Activated CD8-positive, alpha-beta memory T cell treated with anti-CD3 and anti-CD28 coated beads for 4 hours (primary cell): ENCODE results near the gene RFX3.

Experiments used
- DNase-seq, 2 donors: peaks; one replicate each; pipeline ENCODE4 v3.0.0-alpha.2; 2020; ENCODE audit warnings: low read depth in 2 of 2

Gene RFX3

DNA sequence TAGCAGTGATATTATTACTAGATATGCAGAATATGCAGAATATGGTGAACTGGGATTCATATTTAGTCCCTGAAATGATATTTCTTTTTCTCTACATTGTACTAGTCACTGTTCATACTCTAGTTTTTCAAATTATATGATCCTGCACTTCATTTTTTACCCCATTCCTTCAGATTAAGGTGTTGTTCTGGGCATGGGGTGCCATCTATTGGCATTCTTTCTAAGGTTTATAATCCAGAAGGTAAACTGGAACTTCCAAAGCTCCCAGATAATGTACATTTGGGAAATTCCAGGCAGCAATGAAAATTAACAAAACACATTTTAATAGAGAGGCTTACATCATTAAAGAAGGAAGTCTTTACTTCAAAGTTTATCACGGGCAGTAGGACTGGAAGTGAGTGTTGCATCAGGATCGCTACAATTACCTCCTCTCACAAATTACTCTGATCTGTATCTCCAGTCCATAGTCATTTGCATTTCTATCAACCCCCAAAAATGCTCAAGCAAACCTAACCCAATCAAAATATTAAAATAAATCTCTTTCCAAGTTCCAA, 12.5 kb downstream of the RFX3 start:
- DNase-seq = no peak

DNA sequence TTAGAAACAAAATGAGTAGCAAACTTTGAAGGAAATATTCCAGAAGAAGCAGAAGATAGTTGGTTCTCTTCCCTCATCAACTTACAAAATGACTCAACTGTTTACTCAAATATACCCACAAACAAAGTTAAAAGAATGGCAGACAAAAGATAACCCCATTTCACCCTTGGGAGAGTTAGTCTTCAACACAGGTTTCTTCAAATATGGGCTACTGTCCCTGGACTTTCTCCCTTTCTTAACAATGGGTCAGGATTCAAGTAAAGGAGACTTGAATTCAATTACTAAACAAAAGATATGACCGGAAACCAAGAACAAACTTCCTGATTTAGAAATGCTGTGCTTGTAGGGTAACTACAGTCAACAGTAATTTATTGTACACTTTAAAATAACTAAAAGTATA, 14.2 kb downstream of the RFX3 start:
- no peak for DNase-seq

DNA sequence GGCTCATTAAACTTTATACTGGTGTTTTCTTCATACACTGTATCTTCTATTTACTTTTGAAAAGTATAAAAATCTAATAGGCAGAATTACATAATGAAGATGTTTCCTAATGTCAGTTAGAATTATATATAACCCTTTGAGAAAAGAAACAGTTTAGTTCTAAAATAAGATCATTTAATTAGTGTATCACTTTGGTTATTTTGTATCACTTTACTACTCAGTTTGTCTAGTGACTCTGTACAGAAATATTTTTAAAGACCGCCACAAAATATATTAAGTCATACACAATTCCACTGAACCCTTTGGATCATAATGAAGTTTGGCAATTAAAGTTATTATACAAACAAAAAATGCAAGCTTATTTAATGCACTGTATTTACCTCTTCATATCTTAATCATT, 15.0 kb downstream of the RFX3 start:
- DNase-seq = no peak

DNA sequence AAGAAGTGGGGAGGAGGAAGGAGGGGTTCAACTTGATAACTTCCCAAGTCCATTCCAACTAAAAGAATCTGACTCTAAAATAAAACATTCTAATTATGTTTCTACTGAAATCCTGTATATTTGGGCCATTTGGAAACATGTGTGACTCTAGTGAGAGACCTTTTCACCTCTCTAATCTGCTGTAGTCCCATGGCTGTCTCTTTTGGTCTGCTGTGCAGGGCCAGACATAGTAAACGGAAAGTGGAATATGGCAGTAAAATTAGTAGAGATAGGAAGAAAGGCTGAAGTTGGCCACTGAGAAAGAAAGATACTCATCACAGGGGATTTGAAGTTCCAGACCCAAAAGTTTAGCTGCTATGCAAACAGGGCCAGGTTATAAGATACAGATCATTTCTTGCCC, 15.9 kb downstream of the RFX3 start:
- no peak for DNase-seq

DNA sequence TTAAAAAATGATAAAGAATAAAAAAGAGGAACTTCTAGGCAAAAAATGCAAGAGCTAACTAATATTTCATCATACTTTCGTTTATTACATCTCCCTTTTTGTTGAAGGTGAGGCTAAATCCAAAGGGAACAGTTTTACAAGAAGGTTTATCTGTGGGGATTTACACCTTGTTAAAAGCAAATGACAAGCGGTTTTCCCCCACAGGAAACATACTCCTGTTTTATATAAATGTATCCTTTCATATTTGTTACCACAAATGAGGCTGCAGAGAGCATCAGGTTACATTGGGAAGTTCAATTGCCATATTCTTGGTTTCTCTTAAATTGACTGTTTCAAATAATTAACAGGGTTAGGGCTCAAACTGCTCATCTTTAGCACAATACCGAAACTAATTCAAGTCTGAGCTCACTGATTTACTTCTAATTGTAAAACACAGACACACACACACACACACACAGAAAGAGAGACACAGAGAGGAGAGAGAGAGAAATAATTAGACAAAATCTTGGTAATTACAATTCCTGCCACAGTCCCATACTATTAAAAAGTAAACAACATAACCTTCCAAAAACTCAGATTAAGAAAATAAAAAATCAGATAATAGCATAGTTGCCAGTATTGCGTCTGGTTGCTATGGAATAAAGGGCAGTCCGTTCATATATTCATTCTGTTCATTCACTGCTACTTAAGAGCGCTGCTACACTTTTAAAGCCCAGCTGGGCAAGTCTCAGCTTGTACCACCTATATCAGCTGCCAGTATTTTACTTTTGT, 17.1 kb downstream of the RFX3 start:
- no peak for DNase-seq

DNA sequence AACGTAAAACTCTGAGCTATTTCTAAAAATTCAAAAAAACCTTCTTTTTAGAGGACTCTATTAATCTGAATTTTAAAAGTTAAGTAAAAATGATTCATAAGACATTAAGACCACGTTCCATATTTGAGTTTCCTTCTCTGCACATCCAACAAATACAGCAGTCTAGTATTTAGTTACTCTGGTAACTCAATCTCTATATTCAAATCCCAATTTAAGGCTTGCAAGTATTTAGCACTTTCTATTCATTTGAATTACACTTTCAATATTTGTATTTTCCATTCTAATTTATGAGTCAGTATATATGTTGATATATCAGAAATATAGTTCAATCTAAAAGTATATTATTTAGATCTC, 17.7 kb downstream of the RFX3 start:
- DNase-seq = no peak

DNA sequence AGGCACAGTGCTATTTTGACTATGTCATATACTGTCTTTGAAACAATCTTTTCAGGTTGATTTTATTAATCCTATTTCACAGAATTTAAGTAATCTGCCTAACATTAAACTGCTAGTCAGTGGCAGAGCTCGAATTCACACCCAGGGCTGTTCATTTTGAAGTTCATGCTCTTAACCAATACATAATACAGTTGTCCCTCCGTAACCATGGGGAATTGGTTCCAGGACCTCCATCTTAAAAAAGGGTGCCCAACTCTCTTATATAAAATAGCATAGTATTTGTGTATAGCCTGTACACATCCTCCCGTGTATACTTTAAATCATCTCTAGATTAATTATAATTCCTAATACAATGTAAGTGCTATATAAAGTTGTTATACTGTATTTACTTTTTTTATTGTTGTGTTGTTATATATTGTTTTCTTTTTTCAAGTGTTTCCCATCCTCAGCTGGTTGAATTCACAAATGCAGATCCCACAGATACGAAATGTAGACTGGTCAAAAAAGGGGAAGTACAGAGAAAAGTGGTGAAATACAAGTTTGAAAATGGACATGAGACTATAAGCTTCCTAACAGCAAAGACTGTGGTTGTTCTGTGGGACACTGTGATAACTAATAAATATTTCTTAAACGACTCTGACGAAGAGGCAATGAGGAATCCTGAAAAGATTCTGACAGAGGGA, 18.3 kb downstream of the RFX3 start:
- DNase-seq = no peak

DNA sequence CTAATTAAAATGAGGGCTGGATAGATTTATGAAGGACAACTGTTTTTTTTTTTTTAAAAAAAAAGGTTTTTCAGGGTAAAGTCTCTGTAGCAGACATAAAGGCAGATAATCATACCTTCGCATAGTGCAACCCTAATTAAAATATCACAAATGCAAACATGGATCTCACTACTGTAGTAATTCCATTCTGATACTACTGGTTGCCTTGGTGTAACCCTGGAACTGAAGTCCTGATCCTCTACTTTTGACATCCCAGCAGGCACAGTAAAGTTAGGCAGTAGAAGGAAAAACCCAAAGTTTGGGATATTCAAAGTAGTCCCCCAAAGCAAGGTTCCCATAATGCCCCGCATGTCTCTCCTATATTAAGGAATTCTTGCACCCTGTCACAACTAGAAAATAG, 19.6 kb downstream of the RFX3 start:
- DNase-seq = no peak

DNA sequence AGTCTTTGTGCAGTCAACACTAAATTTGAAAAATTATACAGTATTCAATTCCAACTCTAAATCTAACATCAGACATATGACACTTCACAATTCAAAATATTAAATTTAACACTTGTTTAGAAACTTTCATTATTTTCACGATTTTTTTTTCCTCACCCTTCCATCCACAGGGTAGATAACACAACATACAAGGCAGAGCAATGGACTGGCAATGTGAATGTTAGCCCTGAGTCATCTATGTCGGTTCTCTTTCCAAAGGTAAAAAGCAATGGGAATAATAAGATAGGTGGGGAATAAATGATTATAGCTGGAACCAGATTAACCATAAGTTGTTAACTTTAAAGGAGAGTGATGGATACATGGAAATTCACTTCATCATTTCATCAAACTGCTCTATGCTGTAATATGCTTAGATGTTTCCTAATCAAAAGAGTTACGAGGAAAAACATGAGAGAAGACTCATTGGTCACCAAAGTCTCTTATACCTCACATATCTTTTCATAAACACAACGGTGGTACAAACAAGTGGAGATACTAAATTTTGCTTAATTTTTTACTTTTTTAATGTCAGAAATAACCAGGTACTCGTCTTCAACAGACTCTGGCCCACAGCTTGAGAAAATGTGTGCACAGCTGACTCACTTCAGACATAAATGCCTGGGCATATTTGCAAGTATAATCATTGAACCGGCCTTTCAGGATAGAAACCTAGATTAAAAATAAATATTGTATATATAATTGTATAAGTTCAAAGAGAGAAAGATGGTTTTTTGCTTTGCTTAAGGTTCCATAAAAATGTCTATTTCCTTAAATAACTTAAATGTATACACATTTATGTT, 23.0 kb downstream of the RFX3 start:
- no peak for DNase-seq

DNA sequence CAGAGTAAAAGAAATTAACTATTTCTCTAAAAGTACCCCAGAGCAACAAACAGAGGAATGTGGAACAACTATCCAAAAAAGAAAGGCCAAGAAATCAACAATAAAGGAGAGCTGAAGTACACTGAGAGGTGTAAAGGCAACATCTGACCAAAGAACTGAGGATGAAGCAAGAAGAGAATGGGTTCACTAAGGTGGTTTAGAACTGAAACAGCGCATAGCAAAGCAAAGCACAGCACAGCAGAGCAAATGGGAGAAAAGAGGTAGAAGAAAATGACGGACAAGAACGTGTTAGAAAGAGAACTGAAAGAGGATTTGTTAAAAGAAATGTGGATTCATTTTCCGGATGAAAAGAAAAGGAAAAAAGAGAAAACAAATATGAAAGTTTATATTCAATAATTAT, 25.8 kb downstream of the RFX3 start:
- DNase-seq = no peak

DNA sequence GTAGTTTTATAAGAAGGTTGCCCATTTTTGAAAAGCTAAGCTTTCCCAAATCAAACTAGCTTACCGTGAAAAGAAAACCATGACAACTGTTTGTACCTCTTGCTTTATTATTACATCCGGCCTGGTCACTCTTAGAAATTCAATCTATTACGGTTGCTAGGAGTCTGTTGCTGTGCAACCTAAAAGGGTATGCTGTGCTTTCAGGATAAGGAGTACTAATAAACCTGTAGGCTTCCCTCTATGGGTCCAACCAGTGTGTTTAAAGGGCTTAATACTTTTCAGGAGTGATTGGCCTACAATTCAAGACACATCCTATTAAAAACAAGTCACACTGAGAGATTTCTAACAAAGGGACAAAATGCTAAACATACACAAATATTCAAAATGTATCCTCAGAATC, 27.1 kb downstream of the RFX3 start:
- DNase-seq = no peak

DNA sequence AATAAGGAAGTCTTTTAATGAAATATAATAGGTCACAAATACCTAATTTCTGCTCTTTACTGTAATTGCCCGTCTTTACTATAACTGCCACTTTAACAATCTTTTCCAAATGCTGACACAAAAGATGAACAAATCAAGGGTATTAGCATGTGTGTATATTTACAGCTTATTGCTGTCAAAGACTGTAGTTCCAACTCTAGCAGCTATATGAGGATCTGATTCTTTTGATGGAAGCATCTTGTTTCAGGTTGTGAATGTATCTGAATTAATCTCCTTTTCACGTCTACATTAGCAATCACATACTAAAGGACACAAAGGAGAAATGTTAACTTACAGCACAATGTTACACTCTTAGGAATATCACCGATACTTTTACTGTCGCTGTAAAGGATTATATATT, 27.9 kb downstream of the RFX3 start:
- no peak for DNase-seq

DNA sequence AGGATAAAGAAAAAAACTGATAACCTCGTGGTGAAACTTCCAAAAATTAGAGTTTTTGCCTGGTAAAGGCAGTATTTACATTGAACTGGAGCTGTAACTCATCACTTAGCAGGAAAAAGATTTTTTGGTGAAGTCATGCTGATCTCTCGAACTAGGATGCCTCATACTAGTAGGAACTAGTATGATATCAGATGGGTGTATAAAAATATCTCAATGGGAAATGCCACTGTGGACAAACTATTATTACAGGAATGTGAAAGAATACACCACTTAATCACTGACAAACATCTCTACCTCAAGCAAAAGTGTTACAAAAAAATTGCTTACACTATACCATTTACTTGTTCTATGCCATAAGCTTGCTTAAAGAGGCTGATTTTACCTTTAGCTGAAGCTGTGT, 28.4 kb downstream of the RFX3 start:
- no peak for DNase-seq

DNA sequence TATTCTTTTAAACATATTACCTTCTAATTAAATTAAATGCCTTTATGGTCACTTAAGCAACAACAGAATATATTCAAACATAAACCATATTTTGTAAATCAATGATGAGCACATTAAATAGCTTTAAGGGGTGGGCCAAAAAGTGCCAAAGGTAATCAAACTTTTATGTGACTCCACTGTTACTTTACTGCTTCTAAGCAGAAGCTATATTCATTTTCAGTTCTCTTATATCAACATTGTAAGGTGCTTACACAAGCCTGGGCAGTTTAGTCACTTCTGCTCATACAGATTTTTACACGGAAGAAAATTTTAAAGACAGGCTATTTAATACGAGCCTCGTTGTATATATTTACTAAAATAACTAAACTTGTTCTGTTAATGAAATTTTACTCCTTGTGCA, 29.9 kb downstream of the RFX3 start:
- no peak for DNase-seq

DNA sequence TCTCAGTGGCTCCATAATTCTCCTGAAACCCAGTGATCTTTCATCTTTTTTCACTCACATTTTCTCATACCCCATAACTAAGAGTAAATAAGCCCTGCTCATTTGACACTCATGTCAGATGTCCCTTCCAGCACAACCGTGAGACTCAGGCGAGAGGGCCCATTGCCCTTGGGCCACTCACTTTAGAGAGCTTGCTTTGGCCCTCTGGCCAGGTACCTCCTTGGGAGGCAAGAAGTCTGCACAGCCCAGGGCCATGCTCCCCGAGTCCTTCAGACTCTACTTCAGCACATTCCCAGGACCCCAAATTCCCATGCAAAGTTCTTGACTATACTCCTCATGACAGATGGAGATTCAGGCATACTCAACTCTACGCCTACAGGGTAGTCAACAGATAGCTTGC, 33.6 kb downstream of the RFX3 start:
- DNase-seq = no peak

DNA sequence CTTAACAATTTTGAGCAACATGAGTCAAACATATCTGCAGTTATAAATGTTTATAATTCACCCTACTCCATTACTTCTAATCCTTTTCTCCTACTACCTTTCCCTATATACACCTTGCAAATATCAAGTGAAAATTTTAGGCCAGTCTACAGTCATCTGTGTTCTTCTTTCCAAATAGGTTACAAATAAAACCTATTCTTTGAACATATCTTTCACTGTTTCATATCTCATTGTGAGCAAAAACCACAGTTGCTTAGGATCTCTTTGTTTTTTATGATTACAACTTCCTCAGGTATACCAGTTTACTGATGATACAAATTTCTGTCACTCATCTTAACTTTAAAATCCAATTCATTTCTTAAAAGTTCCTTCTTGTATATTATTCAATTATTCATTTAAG, 34.4 kb downstream of the RFX3 start:
- DNase-seq = no peak

DNA sequence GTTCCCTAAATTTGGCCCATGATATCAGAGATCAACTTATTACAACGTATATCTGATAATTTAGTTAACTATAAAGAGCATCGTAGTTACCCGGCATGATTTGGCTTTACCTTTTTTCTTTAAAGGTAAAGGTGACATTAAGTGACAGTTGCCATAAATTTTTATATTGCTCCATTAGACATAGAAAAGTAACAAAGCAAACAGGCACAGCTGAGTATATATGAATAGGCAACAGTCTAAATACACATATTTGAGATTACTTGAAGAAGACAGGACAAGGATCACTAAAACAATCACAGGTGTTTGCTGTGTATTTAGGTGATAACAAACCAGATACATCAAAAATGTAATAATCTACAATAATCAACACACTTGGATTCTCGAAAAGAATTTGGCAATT, 34.8 kb downstream of the RFX3 start:
- no peak for DNase-seq

DNA sequence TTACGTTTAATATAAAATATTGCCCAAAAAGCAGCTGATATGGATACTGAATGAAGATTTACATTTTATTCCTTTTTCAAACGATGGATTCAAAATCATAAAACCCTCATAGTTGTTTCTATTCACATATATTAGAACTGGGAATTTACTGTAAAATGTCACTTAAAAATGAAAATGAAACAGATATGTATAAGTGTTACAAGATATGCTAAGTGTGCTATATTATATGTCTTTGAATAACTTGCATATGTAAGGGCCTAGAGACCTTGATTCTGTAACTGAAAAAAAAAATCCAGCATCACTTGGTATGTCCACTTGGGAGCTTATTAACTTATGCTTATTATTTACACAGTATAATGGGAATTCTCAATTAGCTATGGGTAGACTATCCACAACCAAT, 43.2 kb downstream of the RFX3 start:
- no peak for DNase-seq

DNA sequence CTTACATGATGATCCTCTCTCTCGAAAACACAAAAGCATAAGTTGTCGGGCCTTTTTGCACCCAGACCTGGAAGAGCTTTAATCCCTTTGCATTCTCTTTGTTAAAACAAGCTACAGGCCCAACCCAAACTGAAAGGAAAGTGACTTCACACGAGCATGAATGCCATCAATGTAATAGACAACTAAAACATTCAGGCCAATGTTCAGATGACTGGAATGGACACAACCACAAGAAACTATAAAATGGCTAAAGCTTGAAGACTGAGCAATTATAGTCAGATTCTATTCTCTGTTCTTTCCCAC, 45.5 kb downstream of the RFX3 start:
- DNase-seq = no peak

DNA sequence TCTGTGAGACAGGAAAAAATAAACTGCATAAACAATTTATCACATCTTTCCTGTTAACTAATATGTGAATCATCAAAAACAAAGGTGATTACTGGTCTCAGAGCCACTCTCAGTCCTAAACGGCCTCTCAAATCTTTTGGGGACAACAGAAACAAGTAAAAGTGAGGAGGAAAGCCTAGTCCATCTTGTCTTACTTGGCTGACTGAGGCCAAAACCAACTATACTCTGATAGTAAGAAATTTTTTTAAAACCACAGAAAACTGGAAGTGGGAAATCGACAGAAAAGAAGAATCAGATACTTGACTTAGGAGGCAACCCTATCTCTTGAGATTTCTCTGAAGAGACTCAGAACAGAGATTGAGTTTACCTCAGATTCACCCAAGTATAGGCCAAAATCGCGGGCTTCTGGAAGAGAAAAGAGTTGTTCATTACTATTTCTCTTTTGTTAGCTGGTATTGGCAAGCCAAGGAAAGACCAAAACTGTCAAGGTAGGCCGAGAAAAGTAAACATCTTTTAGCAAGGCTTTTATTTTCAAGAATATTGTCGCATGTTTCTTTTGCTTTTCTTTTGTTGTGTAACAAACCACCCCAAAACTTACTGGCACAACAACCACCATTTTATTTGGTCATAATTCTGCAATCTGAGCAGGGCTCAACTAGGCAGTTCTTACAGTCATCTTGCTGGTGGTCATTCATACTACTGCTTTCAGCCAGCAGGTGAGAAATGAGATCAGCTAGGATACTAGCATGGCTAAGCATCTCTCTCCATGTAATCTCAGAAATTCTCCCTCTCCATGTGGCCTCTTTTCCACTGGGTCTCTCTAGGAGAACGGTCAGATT, 46.1 kb downstream of the RFX3 start:
- no peak for DNase-seq

DNA sequence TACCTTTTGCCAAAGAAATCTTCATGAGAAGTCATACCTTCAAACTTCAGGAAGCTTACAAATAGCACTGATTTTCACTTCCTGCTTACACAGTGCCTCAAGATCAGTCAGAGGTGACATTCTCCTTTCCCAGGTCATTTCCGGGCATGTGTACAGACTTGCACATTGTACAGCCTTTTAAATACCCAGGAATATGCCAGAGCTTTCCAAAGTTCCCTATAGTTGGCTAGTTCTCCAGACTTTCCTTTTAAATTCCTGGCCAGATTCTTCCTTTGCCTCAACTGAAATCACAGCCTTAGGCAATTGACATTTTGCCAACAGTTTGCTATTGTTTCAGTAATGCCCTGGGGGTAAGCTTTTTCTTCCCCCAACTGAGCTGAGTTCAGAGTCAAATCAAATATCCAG, 47.2 kb downstream of the RFX3 start:
- DNase-seq = no peak
